ENCODE data around the gene PIWIL4.

DNA sequence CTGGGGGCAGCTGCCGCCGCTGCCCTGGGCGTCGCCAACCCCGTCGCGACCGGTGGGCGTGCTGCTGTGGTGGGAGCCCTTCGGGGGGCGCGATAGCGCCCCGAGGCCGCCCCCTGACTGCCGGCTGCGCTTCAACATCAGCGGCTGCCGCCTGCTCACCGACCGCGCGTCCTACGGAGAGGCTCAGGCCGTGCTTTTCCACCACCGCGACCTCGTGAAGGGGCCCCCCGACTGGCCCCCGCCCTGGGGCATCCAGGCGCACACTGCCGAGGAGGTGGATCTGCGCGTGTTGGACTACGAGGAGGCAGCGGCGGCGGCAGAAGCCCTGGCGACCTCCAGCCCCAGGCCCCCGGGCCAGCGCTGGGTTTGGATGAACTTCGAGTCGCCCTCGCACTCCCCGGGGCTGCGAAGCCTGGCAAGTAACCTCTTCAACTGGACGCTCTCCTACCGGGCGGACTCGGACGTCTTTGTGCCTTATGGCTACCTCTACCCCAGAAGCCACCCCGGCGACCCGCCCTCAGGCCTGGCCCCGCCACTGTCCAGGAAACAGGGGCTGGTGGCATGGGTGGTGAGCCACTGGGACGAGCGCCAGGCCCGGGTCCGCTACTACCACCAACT is 22.4 kb upstream of the PIWIL4 start:
- no peak for TF ChIP-seq CTCF (IDR thresholded peaks at IDR 0.05; ENCODE audit: insufficient read depth, low read depth, low read length)
- TF ChIP-seq EZH2 (IDR thresholded peaks at IDR 0.05; ENCODE audit: insufficient read depth, low read length), result no peak
